ENCODE measurements around the gene LRP1. TPM values are rescaled to one million over a fixed set of nuclear protein-coding genes. Genes with fewer than 3 reads are reported as not detected.

The LRP1 gene
- 90.4 TPM for polyA plus RNA-seq (2013, experiment 1 of 2)
- polyA plus RNA-seq (2013, experiment 2 of 2): 68.9 TPM

DNA sequence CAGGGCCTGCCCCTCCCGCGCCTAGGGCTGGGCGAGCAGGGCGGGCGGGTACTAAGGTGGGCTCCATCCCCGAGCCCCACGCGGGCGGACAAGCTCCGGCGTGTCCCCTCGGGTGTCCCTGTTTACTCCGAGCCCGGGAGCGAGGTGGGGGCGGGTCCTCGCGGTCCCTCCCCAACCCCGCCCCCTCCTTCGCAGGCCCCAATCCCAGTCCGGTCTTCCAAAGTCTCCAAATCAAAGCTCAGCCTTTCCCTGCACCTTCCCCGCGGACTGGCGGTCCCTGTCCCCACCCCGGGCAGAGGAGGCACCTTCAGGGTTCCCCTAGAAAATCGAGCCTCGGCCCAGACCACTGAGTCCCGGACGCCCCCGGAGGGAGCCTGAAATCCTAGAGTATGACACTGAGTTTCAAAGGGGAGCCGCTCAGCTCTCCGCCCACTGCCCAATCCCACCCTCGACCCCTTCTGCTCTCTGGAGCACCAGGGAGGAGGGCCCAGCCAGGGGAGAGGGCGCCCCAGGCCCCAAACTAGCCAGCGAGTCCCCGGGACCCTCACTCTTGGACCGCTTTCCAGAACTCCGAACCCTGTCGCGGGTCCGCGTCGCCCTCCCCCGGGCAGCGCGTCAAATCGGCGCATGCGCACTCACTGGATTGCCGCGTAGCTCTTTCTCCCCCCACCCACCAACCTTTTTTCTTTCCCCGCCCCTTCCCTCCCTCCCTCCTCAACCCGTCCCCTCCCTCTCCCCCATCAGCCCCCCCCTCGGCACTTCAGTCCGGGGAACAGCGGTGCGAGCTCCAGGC lies at the start of gene LRP1:
Gene LRP1, plus strand, starts transcription at position 758 of the 793 bp plus-strand sequence. CDS start 482 bp downstream, outside the sequence.
- H3K9me3 ChIP-seq (ENCODE audit: control insufficient read depth, low read length): peaks cover 5% of the 10 kb centered on the region
- 0% methylated on average over 22 to 27 of the region's 57 CpGs for WGBS, 2 experiments (ENCODE audit: insufficient coverage in 2 of 2)

DNA sequence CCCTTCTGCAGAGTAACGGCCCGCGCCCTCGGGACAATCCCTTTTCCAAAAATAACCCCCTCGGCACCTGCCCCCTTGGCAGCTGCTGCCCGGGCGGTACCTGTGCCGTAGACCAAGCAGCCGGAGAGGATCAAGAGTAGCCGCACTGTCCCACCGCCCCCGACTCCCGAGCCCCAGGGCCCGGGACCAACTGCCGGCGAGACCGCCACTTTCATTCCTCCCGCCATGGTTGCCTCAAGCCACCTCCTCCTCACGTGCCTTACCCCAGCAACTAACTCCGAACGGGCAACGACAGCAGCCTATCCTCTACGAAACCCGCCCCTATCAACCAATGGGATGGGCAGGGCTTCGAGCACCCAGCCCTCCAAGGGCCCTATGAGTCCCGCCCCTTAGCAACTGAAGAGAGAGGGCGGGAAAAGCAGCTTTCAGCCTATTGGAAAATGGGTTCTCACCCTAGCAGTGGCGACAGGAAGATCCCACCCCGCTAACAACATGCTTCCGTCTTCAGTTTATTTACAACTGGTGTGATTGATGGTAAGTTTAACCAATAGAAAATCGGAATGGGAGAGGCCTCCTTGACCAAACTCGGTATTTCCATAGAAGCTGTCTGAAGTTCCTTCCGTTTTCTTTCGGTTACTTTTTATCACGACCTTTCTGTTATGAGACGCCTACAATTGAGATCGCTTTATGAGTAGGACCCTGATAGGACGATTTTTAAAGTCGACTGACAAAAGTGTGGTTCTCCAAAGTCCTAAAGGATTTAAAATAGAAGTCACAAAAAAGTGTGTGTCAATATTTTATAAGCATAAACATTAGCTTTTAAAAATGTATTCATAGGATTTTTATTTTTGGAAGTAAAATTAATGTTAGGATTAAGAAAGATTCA lies 49.5 kb upstream of the LRP1 start, which contains the start of gene NEMP1:
Gene NEMP1, minus strand, starts transcription at position 273 of the 886 bp plus-strand sequence. Its CDS starts 46 bp downstream, at position 227.
- Histone ChIP-seq H3K9me3 (ENCODE audit: control insufficient read depth, low read length) (no peaks in the 10 kb centered on the region), H3K27ac (ENCODE audit: low read depth, low read length, severe bottlenecking) (peak within 1 kb of the TSS; percentile 84), H3K4me1 (ENCODE audit: control insufficient read depth, insufficient read depth, low read length, poor library complexity, severe bottlenecking) (peaks cover 7% of the 10 kb centered on the region), H3K36me3 (ENCODE audit: control insufficient read depth, insufficient read depth, low read length) (peaks cover 18% of the 10 kb centered on the region), H3K4me3 (ENCODE audit: extremely low read depth, insufficient read depth, low read length, poor library complexity, severe bottlenecking) (peak within 1 kb of the TSS; percentile 96)
- 0% methylated on average over 26 to 32 of the region's 39 CpGs for WGBS, 2 experiments (ENCODE audit: insufficient coverage in 2 of 2)

More for the DNA sequence above, at the start of gene LRP1:
- Histone ChIP-seq H3K4me1 (ENCODE audit: control insufficient read depth, insufficient read depth, low read length, poor library complexity, severe bottlenecking) (peaks cover 31% of the 10 kb centered on the region), H3K27ac (ENCODE audit: low read depth, low read length, severe bottlenecking) (peak within 1 kb of the TSS; percentile 78), H3K36me3 (ENCODE audit: control insufficient read depth, insufficient read depth, low read length) (peaks cover 10% of the 10 kb centered on the region), H3K4me3 (ENCODE audit: extremely low read depth, insufficient read depth, low read length, poor library complexity, severe bottlenecking) (peak within 1 kb of the TSS; percentile 95)

DNA sequence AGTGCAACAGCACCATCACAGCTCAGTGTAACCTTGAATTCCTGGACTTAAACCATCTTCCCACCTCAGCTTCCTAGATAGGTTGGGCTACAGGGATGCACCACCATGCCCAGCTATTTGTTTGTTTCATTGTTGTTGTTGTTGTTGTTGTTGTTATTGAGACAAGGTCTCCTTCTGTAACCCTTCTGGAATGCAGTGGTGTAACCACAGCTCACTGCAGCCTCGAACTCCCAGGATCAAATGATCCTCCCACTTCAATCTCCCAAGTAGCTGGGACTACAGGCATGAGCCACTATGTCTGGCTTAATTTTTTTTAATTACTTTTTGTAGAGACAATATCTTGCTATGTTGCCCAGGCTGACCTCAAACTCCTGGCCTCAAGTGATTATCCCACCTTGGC lies 48.5 kb upstream of the LRP1 start:
- Histone ChIP-seq H3K27ac (ENCODE audit: low read depth, low read length, severe bottlenecking) (no peak overlapping the region), H3K9me3 (ENCODE audit: control insufficient read depth, low read length) (no peaks in the 10 kb centered on the region), H3K4me3 (ENCODE audit: extremely low read depth, insufficient read depth, low read length, poor library complexity, severe bottlenecking) (no peak overlapping the region), H3K36me3 (ENCODE audit: control insufficient read depth, insufficient read depth, low read length) (peaks cover 9% of the 10 kb centered on the region), H3K4me1 (ENCODE audit: control insufficient read depth, insufficient read depth, low read length, poor library complexity, severe bottlenecking) (peaks cover 7% of the 10 kb centered on the region)
- WGBS, 2 experiments (ENCODE audit: insufficient coverage in 2 of 2): 100% methylated on average over 1 of the region's 1 CpG; no CpG with 5 or more reads in 1 of the 2 experiments

DNA sequence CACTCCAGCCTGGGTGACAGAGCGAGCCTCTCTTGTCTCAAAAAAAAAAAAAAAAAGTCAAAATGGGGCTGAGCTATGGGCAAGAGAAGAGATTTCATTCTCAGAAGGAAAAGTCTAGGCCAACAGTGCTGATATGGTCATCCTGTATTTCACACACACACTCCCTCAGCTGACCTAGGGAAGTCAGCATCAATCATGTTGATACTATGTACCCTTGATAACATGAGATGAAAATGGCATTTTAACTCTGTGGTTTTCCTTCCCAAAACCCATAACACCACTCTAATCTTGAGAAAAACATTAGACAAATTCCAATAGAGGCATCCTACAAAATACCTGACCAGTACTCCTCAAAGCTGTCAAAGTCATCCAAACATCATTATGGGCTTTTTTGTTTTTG lies 47.4 kb upstream of the LRP1 start:
- Histone ChIP-seq H3K36me3 (ENCODE audit: control insufficient read depth, insufficient read depth, low read length) (peaks cover 8% of the 10 kb centered on the region), H3K4me3 (ENCODE audit: extremely low read depth, insufficient read depth, low read length, poor library complexity, severe bottlenecking) (no peak overlapping the region), H3K4me1 (ENCODE audit: control insufficient read depth, insufficient read depth, low read length, poor library complexity, severe bottlenecking) (peaks cover 10% of the 10 kb centered on the region), H3K9me3 (ENCODE audit: control insufficient read depth, low read length) (no peaks in the 10 kb centered on the region), H3K27ac (ENCODE audit: low read depth, low read length, severe bottlenecking) (no peak overlapping the region)
- WGBS, 2 experiments (ENCODE audit: insufficient coverage in 2 of 2): 86% methylated on average over 1 of the region's 1 CpG; no CpG with 5 or more reads in 1 of the 2 experiments

DNA sequence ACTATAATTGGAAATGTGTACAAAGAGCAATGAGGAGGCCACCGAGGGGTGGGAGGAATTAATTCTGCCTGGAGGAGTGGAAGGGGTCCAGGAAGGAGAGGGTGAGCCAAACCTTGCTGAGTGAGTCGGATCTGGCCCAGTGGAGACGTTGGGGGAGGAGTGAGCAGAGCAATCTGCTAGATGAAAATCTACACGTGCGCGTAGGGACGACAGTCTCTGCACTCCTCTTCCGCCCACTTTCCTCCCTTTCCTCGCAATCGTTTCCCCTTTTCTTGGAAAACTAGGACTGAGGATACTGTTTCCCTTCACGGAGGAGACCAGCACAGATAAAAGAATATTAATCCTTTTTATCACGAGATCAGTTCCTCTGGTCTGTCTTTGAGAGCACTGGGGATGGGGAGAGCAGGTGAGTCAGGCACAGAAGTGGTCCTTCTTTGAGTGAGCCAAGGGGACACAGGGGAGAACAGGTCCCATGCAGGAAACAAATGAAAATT lies 42.2 kb upstream of the LRP1 start:
- peak overlapping the region; percentile 99 for H3K27ac ChIP-seq (ENCODE audit: low read depth, low read length, severe bottlenecking)
- H3K9me3 ChIP-seq (ENCODE audit: control insufficient read depth, low read length): no peaks in the 10 kb centered on the region
- peaks cover 6% of the 10 kb centered on the region for H3K36me3 ChIP-seq (ENCODE audit: control insufficient read depth, insufficient read depth, low read length)
- 38 to 41% methylated on average over 11 of the region's 12 CpGs for WGBS, 2 experiments (ENCODE audit: insufficient coverage in 2 of 2)
- H3K4me3 ChIP-seq (ENCODE audit: extremely low read depth, insufficient read depth, low read length, poor library complexity, severe bottlenecking): peak overlapping the region; percentile 51
- peaks cover 6% of the 10 kb centered on the region for H3K4me1 ChIP-seq (ENCODE audit: control insufficient read depth, insufficient read depth, low read length, poor library complexity, severe bottlenecking)

DNA sequence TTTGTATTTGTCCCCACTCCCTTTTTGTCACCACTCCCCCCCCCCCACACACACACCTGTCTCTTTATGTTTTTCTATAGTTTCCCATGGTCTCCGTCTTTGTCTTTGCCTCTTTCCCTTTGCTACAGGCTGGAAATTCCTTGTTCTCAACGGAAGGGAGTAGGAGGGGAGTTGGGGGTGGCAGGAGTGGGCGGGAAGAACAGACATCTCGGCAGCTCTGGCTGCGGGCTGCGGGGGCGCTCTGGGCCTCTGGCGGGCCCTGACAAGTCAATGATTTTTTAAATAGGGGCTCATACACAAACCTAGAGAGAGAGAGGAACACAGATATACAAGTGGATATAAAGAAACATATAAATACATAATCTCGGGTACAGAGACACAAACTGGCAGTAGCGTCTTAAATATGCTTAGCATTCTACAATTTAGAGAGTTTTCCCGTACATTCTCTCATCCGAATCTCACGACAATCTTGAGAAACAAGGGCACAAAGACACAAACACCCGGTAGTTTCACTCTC lies 41.7 kb upstream of the LRP1 start:
- Histone ChIP-seq H3K9me3 (ENCODE audit: control insufficient read depth, low read length) (no peaks in the 10 kb centered on the region), H3K4me1 (ENCODE audit: control insufficient read depth, insufficient read depth, low read length, poor library complexity, severe bottlenecking) (peaks cover 11% of the 10 kb centered on the region), H3K36me3 (ENCODE audit: control insufficient read depth, insufficient read depth, low read length) (peaks cover 11% of the 10 kb centered on the region), H3K4me3 (ENCODE audit: extremely low read depth, insufficient read depth, low read length, poor library complexity, severe bottlenecking) (peak overlapping the region; percentile 51), H3K27ac (ENCODE audit: low read depth, low read length, severe bottlenecking) (peak overlapping the region; percentile 99)
- WGBS, 2 experiments (ENCODE audit: insufficient coverage in 2 of 2): 0 to 1% methylated on average over 5 to 7 of the region's 14 CpGs

DNA sequence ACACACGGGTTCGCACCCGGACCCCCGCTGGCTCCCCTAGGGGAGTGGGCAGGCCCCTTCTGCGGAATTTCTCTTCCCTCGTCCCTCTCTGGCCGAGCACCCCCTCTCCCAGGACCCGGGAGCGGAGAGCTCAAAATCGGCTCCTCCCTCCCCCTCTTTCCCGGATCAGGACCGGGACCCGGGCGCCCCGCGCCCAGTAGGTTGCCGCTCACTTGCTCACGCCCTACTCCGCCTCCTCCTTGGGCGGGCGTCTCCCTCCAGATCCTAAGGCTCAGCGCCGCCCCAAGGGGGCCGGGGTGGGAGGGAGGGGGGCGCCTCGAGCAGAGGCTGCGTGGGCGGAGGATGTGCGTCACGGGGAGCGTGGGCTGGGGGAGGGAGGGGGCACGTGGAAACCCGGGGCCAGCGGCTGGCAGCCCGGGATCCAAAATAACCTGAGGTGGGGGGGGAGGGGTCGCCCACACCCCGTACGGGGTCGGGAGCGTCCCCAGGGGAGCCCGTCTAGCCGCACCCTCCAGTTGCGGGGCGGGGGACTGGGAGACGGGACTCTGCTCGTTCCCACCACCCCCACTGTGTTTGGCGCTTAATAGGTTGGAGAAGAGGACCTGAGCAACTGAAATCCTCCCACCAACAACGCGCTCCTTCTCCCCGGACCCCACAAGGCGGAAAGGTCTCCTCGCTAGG lies 41.1 kb upstream of the LRP1 start:
- Histone ChIP-seq H3K27ac (ENCODE audit: low read depth, low read length, severe bottlenecking) (peak overlapping the region; percentile 99), H3K4me3 (ENCODE audit: extremely low read depth, insufficient read depth, low read length, poor library complexity, severe bottlenecking) (peak overlapping the region; percentile 51), H3K4me1 (ENCODE audit: control insufficient read depth, insufficient read depth, low read length, poor library complexity, severe bottlenecking) (peaks cover 17% of the 10 kb centered on the region), H3K9me3 (ENCODE audit: control insufficient read depth, low read length) (no peaks in the 10 kb centered on the region), H3K36me3 (ENCODE audit: control insufficient read depth, insufficient read depth, low read length) (peaks cover 17% of the 10 kb centered on the region)
- WGBS, 2 experiments (ENCODE audit: insufficient coverage in 2 of 2): 0% methylated on average over 20 to 26 of the region's 52 CpGs

DNA sequence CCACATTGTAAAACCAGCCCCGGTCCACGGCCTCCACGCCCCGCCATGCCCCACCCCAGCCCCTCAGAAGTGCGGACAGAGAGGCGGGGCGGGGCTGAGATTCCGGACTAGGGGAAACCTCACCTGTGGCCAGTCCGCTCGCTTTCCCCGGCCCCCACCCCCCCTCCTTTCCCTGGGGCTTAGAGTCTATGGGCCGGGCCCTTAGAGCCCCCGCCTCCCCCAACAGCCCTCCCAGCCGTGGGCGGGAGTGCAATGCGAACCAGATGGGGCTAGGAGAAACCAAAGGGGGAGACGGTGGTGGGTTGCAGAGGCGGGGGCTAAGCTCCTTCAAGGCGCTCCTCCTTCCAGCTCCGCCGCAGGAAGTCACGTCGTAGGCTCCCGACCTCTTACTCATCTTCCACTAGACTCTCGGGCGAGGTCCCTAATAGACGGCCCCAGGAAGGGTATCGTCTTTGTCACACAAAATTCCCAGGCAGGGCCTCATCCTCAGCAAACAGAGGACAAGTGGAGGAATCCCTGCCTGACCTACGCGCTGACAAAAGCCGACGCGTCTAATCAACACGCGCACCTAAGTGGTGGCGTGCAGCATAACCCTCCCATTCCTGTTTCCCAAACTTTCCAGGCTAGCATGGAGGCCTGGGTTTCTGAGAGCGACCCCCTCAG lies 40.5 kb upstream of the LRP1 start:
- peak overlapping the region; percentile 51 for H3K4me3 ChIP-seq (ENCODE audit: extremely low read depth, insufficient read depth, low read length, poor library complexity, severe bottlenecking)
- H3K4me1 ChIP-seq (ENCODE audit: control insufficient read depth, insufficient read depth, low read length, poor library complexity, severe bottlenecking): peaks cover 22% of the 10 kb centered on the region
- H3K9me3 ChIP-seq (ENCODE audit: control insufficient read depth, low read length): no peaks in the 10 kb centered on the region
- H3K27ac ChIP-seq (ENCODE audit: low read depth, low read length, severe bottlenecking): peak overlapping the region; percentile 99
- 0% methylated on average over 25 to 27 of the region's 37 CpGs for WGBS, 2 experiments (ENCODE audit: insufficient coverage in 2 of 2)
- H3K36me3 ChIP-seq (ENCODE audit: control insufficient read depth, insufficient read depth, low read length): peaks cover 23% of the 10 kb centered on the region

DNA sequence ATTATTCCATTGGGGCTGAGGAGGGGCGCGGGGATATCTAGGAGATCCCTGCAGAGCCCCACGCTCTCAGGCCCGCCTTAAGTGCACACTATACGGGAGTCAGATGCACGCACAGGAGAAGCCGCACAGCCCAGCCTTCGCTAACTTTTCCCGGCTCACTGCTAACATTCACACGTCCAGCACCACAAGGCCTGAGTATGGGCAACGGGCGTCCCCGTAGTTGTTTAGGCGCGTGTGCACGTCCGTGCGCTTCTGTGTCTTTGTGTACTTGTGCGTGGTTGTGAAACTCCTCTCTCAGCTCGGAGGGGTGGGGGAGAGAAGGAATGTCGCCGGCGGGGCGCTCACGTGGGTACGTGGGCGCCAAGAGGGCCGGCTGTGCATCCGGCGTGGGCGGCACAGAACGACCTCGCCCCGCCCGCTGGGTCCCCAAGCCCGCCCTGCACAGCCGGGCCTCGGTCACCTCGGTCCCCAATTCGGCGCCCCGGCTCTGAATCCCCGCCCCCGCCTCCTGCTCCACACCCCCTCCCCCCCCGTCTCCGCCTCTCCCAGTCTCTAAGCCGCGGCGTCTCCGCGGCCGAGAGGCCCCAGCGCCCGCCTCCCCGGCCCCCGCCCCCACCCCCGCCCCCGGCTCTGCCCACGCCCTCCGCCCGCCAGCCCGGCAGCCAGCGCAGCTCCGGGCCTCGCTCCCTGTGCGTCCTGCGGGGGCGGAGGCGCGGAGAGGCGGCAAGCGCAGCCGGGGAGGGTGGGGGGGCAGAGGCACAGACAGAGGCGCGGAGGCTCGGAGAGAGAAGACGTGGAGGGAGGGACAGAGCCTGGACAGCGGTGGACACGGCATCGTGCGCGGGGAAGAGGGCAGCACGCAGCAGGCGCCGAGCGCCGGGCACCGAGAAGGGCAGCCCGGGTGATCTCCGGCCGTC lies 39.7 kb upstream of the LRP1 start, which contains the start of gene NAB2:
Gene NAB2, plus strand, starts transcription at position 761 of the 917 bp plus-strand sequence. CDS start 158 bp downstream, outside the sequence.
- H3K27ac ChIP-seq (ENCODE audit: low read depth, low read length, severe bottlenecking): peak within 1 kb of the TSS; percentile 99
- H3K4me1 ChIP-seq (ENCODE audit: control insufficient read depth, insufficient read depth, low read length, poor library complexity, severe bottlenecking): peaks cover 27% of the 10 kb centered on the region
- no peaks in the 10 kb centered on the region for H3K9me3 ChIP-seq (ENCODE audit: control insufficient read depth, low read length)
- peak within 1 kb of the TSS; percentile 96 for H3K4me3 ChIP-seq (ENCODE audit: extremely low read depth, insufficient read depth, low read length, poor library complexity, severe bottlenecking)
- peaks cover 31% of the 10 kb centered on the region for H3K36me3 ChIP-seq (ENCODE audit: control insufficient read depth, insufficient read depth, low read length)
- WGBS, 2 experiments (ENCODE audit: insufficient coverage in 2 of 2): 0% methylated on average over 42 to 45 of the region's 91 CpGs

Data from mesodermal cell (in vitro differentiated cells).